Liver (tissue), 9 donors: ENCODE results near the gene MRPS35. TPM values are rescaled to one million over a fixed set of nuclear protein-coding genes. Genes with fewer than 3 reads are reported as not detected.

Experiments used
- DNase-seq: peaks from one replicate; pipeline ENCODE4 v3.0.0-alpha.2; 2017; ENCODE audit warnings: low spot score
- H3K27ac ChIP-seq, 2 donors: one replicate each; pipeline ENCODE4 v1.7.0; 2013; ENCODE audit warnings: inconsistent platforms in 2 of 2, low read length in 2 of 2, control low read depth in 1 of 2, low read depth in 1 of 2, mild to moderate bottlenecking in 1 of 2
- H3K27me3 ChIP-seq, 4 donors: one replicate each; pipeline versions ENCODE4 v1.6.1 to v1.7.0; 2013; ENCODE audit warnings: low read length in 3 of 4, inconsistent platforms in 1 of 4, mild to moderate bottlenecking in 1 of 4, moderate library complexity in 1 of 4; ENCODE audit not compliant: control insufficient read depth in 4 of 4, insufficient read depth in 4 of 4
- H3K36me3 ChIP-seq, 4 donors: one replicate each; pipeline versions ENCODE4 v1.6.1 to v1.7.0; 2013; ENCODE audit warnings: low read length in 3 of 4, mild to moderate bottlenecking in 3 of 4, low read depth in 1 of 4, moderate library complexity in 1 of 4; ENCODE audit not compliant: control insufficient read depth in 4 of 4, insufficient read depth in 3 of 4
- H3K4me1 ChIP-seq, 4 donors: one replicate each; pipeline versions ENCODE4 v1.6.1 to v1.7.0; 2013; ENCODE audit warnings: low read length in 3 of 4, mild to moderate bottlenecking in 3 of 4, moderate library complexity in 1 of 4; ENCODE audit not compliant: control insufficient read depth in 4 of 4, insufficient read depth in 4 of 4
- H3K4me3 ChIP-seq, 3 donors: one replicate each; pipeline versions ENCODE4 v1.6.1 to v1.7.0; 2013; ENCODE audit warnings: low read length in 3 of 3, control low read depth in 1 of 3, low read depth in 1 of 3, mild to moderate bottlenecking in 1 of 3
- H3K9ac ChIP-seq, 2 donors: one replicate each; pipeline ENCODE4 v1.7.0; 2013; ENCODE audit warnings: low read length in 2 of 2, mild to moderate bottlenecking in 2 of 2, moderate library complexity in 2 of 2, control low read depth in 1 of 2, low read depth in 1 of 2
- H3K9me3 ChIP-seq, 4 donors: one replicate each; pipeline versions ENCODE4 v1.6.1 to v1.7.0; 2013; ENCODE audit warnings: low read length in 3 of 4; ENCODE audit not compliant: control insufficient read depth in 4 of 4
- ATF3 ChIP-seq: IDR thresholded peaks from 2 replicates; pipeline ENCODE4 v1.6.1; 2016; ENCODE audit warnings: antibody characterized with exemption
- EGR1 ChIP-seq, 2 donors: IDR thresholded peaks; 2 replicates each; pipeline ENCODE4 v1.6.1; 2016 to 2018; ENCODE audit warnings: antibody characterized with exemption in 2 of 2, low read depth in 2 of 2
- FOXA2 ChIP-seq: IDR thresholded peaks from 2 replicates; pipeline ENCODE4 v1.6.1; 2016; ENCODE audit warnings: antibody characterized with exemption
- GABPA ChIP-seq, 2 donors: IDR thresholded peaks in 1 of 2; conservative IDR thresholded peaks in 1 of 2; 2 replicates each; pipeline ENCODE4 v1.6.1; 2016; ENCODE audit warnings: antibody characterized with exemption in 2 of 2, mild to moderate bottlenecking in 1 of 2, moderate library complexity in 1 of 2
- HNF4A ChIP-seq, 2 donors: conservative IDR thresholded peaks; 2 replicates each; pipeline ENCODE4 v1.6.1; 2016; ENCODE audit warnings: antibody characterized with exemption in 2 of 2, mild to moderate bottlenecking in 2 of 2
- HNF4G ChIP-seq: IDR thresholded peaks from 2 replicates; pipeline ENCODE4 v1.6.1; 2016; ENCODE audit warnings: antibody characterized with exemption
- JUND ChIP-seq, 2 donors: IDR thresholded peaks; 2 replicates each; pipeline ENCODE4 v1.6.1; 2016; ENCODE audit warnings: antibody characterized with exemption in 2 of 2
- NR2F2 ChIP-seq: IDR thresholded peaks from 2 replicates; pipeline ENCODE4 v1.6.1; 2016; ENCODE audit warnings: antibody characterized with exemption
- RAD21 ChIP-seq, 2 donors: IDR thresholded peaks; 2 replicates each; pipeline ENCODE4 v1.6.1; 2016; ENCODE audit warnings: antibody characterized with exemption in 2 of 2, mild to moderate bottlenecking in 2 of 2
- RXRA ChIP-seq, 2 donors: IDR thresholded peaks; 2 replicates each; pipeline ENCODE4 v1.6.1; 2017 to 2018; ENCODE audit warnings: antibody characterized with exemption in 2 of 2, mild to moderate bottlenecking in 1 of 2
- SP1 ChIP-seq: IDR thresholded peaks from 2 replicates; pipeline ENCODE4 v1.6.1; 2018; ENCODE audit warnings: antibody characterized with exemption, mild to moderate bottlenecking
- TAF1 ChIP-seq: conservative IDR thresholded peaks from 2 replicates; pipeline ENCODE4 v1.6.1; 2016; ENCODE audit warnings: antibody characterized with exemption, mild to moderate bottlenecking
- YY1 ChIP-seq: IDR thresholded peaks from 2 replicates; pipeline ENCODE4 v1.6.1; 2016; ENCODE audit warnings: antibody characterized with exemption, mild to moderate bottlenecking
- ZBTB33 ChIP-seq: IDR thresholded peaks from 2 replicates; pipeline ENCODE4 v1.6.1; 2016; ENCODE audit warnings: antibody characterized with exemption
- WGBS: extraction: QIAGEN DNeasy Blood & Tissue Kit; methylation state at CpG from one replicate; pipeline ENCODE4 v1.1.7; 2013; 5-methylcytosine and 5-hydroxymethylcytosine counted together
- polyA plus RNA-seq, 2 donors: library from polyadenylated mRNA; stranded (reverse) in 1 of 2; unstranded in 1 of 2; fragments of 200-250 nt in 1 of 2; fragments of >200 nt in 1 of 2; fragmentation: Nextera tagmentation in 1 of 2; extraction: Ambion mirVana in 1 of 2; gene quantifications; one replicate each; pipeline versions ENCODE4 v1.2.1 to v1.2.3, GENCODE V29; 2013 to 2015
- total RNA-seq, 2 donors: library from RNA; depleted of rRNA; stranded (reverse); fragments of >200 nt; gene quantifications; one replicate each; pipeline ENCODE4 v1.2.3, GENCODE V29; 2014
- TF ChIP-seq, protein P1 (sequence below): IDR thresholded peaks from 2 replicates; pipeline ENCODE4 v1.6.1; 2016; ENCODE audit warnings: antibody characterized with exemption, mild to moderate bottlenecking
- TF ChIP-seq, protein P2 (sequence below): fragments of 150-350 bp; IDR thresholded peaks from 2 replicates; pipeline ENCODE4 v1.5.1; 2017; ENCODE audit warnings: improper control_type of control experiment, low read depth, low read length; ENCODE audit not compliant: missing input control
- donor health status: healthy.
- donor health status: healthy.
- donor health status: healthy.
- donor health status: healthy.
- donor health status: healthy.

Gene MRPS35
- total and polyA plus RNA-seq, 4 donors, result 27.4 to 64.3 (median 49.4) TPM

DNA sequence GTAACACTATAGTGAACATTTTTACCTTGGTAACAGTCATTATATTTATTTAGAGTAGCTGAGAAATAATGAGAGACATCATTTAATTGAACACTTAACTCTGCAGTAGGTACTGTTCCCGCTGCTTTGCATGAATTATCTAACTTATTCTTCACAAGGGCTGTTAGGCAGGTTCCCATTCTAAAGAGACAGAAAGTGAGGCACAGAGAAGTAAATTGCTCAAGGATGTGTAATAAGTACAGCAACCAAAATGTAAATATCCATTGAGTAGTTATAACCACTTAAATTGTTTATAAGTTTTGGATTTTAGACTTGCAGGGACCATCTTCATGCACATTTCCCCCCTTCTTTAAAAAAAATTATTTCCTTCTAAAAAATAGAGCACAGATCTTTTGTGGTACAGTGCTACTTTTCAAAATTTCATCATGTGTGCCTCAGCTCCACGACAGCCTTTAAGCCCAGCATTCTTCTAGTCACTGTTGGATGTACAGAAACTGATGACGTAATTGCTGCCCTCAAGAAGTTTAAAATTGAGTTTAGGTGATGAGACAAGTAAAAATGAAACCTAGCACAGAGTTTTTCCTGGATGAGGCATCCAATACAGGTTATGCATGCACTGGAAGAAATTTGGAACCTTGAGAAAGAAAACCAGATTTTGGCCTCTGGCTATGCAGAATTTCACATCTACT lies 75.4 kb downstream of the MRPS35 start:
- 88% methylated on average over 3 of the region's 3 CpGs for WGBS
- TF ChIP-seq GABPA (IDR thresholded peaks at IDR 0.05 in 1 of 2, conservative IDR thresholded peaks at IDR 0.05 in 1 of 2) (no peak), RXRA (IDR thresholded peaks at IDR 0.05) (no peak), HNF4A (conservative IDR thresholded peaks at IDR 0.05) (no peak), YY1 (no peak), TAF1 (no peak), SP1 (no peak)
- TF ChIP-seq, protein P1, sequence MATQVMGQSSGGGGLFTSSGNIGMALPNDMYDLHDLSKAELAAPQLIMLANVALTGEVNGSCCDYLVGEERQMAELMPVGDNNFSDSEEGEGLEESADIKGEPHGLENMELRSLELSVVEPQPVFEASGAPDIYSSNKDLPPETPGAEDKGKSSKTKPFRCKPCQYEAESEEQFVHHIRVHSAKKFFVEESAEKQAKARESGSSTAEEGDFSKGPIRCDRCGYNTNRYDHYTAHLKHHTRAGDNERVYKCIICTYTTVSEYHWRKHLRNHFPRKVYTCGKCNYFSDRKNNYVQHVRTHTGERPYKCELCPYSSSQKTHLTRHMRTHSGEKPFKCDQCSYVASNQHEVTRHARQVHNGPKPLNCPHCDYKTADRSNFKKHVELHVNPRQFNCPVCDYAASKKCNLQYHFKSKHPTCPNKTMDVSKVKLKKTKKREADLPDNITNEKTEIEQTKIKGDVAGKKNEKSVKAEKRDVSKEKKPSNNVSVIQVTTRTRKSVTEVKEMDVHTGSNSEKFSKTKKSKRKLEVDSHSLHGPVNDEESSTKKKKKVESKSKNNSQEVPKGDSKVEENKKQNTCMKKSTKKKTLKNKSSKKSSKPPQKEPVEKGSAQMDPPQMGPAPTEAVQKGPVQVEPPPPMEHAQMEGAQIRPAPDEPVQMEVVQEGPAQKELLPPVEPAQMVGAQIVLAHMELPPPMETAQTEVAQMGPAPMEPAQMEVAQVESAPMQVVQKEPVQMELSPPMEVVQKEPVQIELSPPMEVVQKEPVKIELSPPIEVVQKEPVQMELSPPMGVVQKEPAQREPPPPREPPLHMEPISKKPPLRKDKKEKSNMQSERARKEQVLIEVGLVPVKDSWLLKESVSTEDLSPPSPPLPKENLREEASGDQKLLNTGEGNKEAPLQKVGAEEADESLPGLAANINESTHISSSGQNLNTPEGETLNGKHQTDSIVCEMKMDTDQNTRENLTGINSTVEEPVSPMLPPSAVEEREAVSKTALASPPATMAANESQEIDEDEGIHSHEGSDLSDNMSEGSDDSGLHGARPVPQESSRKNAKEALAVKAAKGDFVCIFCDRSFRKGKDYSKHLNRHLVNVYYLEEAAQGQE, result no peak
- no peak for DNase-seq
- H3K4me3 ChIP-seq, result no peak overlapping the region
- no peaks in the 10 kb centered on the region for H3K36me3 ChIP-seq
- H3K4me1 ChIP-seq, result peaks cover under 1 to 3% (median 2%) of the 10 kb centered on the region in 4 donors
- no peak overlapping the region for H3K9ac ChIP-seq
- H3K9me3 ChIP-seq, result no peaks in the 10 kb centered on the region
- no peak overlapping the region for H3K27ac ChIP-seq
- no peaks in the 10 kb centered on the region for H3K27me3 ChIP-seq

GRCh38 chr12:27787559-27787958 lies 76.9 kb downstream of the MRPS35 start:
- Histone ChIP-seq H3K27ac (no peak overlapping the region), H3K9ac (no peak overlapping the region), H3K27me3 (no peaks in the 10 kb centered on the region), H3K36me3 (peaks cover 0 to 9% (median 2%) of the 10 kb centered on the region in 4 donors), H3K4me3 (no peak overlapping the region), H3K4me1 (no peaks in the 10 kb centered on the region), H3K9me3 (no peaks in the 10 kb centered on the region)
- WGBS, result 83% methylated on average over 2 of the region's 2 CpGs
- DNase-seq, result no peak
- TF ChIP-seq TAF1 (no peak), NR2F2 (no peak), ATF3 (no peak), HNF4A (conservative IDR thresholded peaks at IDR 0.05) (no peak), RXRA (IDR thresholded peaks at IDR 0.05) (no peak), FOXA2 (no peak), GABPA (IDR thresholded peaks at IDR 0.05 in 1 of 2, conservative IDR thresholded peaks at IDR 0.05 in 1 of 2) (no peak), EGR1 (IDR thresholded peaks at IDR 0.05; ENCODE audit: low read depth in 2 of 2) (no peak), ZBTB33 (no peak), JUND (IDR thresholded peaks at IDR 0.05) (no peak), YY1 (no peak), SP1 (no peak), HNF4G (no peak), RAD21 (IDR thresholded peaks at IDR 0.05) (no peak)
- TF ChIP-seq, protein P2, sequence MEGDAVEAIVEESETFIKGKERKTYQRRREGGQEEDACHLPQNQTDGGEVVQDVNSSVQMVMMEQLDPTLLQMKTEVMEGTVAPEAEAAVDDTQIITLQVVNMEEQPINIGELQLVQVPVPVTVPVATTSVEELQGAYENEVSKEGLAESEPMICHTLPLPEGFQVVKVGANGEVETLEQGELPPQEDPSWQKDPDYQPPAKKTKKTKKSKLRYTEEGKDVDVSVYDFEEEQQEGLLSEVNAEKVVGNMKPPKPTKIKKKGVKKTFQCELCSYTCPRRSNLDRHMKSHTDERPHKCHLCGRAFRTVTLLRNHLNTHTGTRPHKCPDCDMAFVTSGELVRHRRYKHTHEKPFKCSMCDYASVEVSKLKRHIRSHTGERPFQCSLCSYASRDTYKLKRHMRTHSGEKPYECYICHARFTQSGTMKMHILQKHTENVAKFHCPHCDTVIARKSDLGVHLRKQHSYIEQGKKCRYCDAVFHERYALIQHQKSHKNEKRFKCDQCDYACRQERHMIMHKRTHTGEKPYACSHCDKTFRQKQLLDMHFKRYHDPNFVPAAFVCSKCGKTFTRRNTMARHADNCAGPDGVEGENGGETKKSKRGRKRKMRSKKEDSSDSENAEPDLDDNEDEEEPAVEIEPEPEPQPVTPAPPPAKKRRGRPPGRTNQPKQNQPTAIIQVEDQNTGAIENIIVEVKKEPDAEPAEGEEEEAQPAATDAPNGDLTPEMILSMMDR, result no peak
- TF ChIP-seq, protein P1, result no peak
